Skeletal muscle satellite cell (primary cell): ENCODE measurements around the gene TCEAL9.
"Not testable (repeated sequence)": the region's sequence is repeated elsewhere in the genome, so short reads cannot be mapped to it uniquely, and the experiment has no call there.

Experiments used
- H3K27me3 ChIP-seq: 2 replicates; pipeline ENCODE4 v1.7.0; 2013; ENCODE audit warnings: low read length; ENCODE audit not compliant: control insufficient read depth, insufficient read depth
- H3K36me3 ChIP-seq: 2 replicates; pipeline ENCODE4 v1.7.0; 2013; ENCODE audit warnings: mild to moderate bottlenecking, control low read depth, low read length; ENCODE audit not compliant: insufficient read depth
- H3K4me1 ChIP-seq: 2 replicates; pipeline ENCODE4 v1.7.0; 2013; ENCODE audit warnings: low read length; ENCODE audit not compliant: control insufficient read depth, insufficient read depth
- H3K4me2 ChIP-seq: 2 replicates; pipeline ENCODE4 v1.7.0; 2013; ENCODE audit warnings: mild to moderate bottlenecking, low read length
- H3K4me3 ChIP-seq: 2 replicates; pipeline ENCODE4 v1.7.0; 2013; ENCODE audit warnings: low read length
- H3K9ac ChIP-seq: 2 replicates; pipeline ENCODE4 v1.7.0; 2013; ENCODE audit warnings: mild to moderate bottlenecking, low read depth, low read length, moderate library complexity
- H3K9me3 ChIP-seq: replicated peaks from 2 replicates; pipeline ENCODE4 v1.7.0; 2013; ENCODE audit warnings: mild to moderate bottlenecking, control low read depth, low read length

The TCEAL9 gene

GRCh38 chrX:103356858-103357257 lies 552 bp downstream of the TCEAL9 start:
- peak overlapping the region; percentile 70 for H3K4me2 ChIP-seq
- H3K4me1 ChIP-seq, result peaks cover 16% of the 10 kb centered on the region
- no peaks in the 10 kb centered on the region for H3K9me3 ChIP-seq
- H3K4me3 ChIP-seq, result peak overlapping the region; percentile 77
- H3K27me3 ChIP-seq, result no peaks in the 10 kb centered on the region
- peaks cover 9% of the 10 kb centered on the region for H3K36me3 ChIP-seq
- H3K9ac ChIP-seq, result peak overlapping the region; percentile 95

- Histone ChIP-seq H3K9me3 (no peaks in the 10 kb centered on the region), H3K4me3 (peak overlapping the region; percentile 77), H3K4me2 (peak overlapping the region; percentile 70), H3K36me3 (peaks cover 9% of the 10 kb centered on the region), H3K4me1 (peaks cover 25% of the 10 kb centered on the region), H3K27me3 (no peaks in the 10 kb centered on the region), H3K9ac (peak overlapping the region; percentile 95)
These were observed 1.6 kb downstream of the TCEAL9 start for GRCh38 chrX:103357871-103358270.

GRCh38 chrX:103359605-103360004 lies 3.3 kb downstream of the TCEAL9 start:
- not testable (repeated sequence) for H3K4me3 ChIP-seq, H3K27me3 ChIP-seq, H3K9me3 ChIP-seq, H3K9ac ChIP-seq, H3K4me2 ChIP-seq, H3K36me3 ChIP-seq
- H3K4me1 ChIP-seq, result peaks cover 26% of the 10 kb centered on the region

GRCh38 chrX:103360092-103360491 lies 3.8 kb downstream of the TCEAL9 start:
- H3K9me3 ChIP-seq, result no peaks in the 10 kb centered on the region
- H3K4me3 ChIP-seq, result no peak overlapping the region
- H3K9ac ChIP-seq, result no peak overlapping the region
- H3K36me3 ChIP-seq, result peaks cover 9% of the 10 kb centered on the region
- no peak overlapping the region for H3K4me2 ChIP-seq
- peaks cover 26% of the 10 kb centered on the region for H3K4me1 ChIP-seq
- H3K27me3 ChIP-seq, result no peaks in the 10 kb centered on the region

- H3K4me2 ChIP-seq, result no peak overlapping the region
- no peak overlapping the region for H3K9ac ChIP-seq
- peaks cover 19% of the 10 kb centered on the region for H3K4me1 ChIP-seq
- no peaks in the 10 kb centered on the region for H3K27me3 ChIP-seq
- H3K9me3 ChIP-seq, result no peaks in the 10 kb centered on the region
- H3K36me3 ChIP-seq, result peaks cover 9% of the 10 kb centered on the region
- H3K4me3 ChIP-seq, result no peak overlapping the region
These were observed 4.6 kb downstream of the TCEAL9 start for GRCh38 chrX:103360916-103361315.

GRCh38 chrX:103361798-103362197 lies 5.5 kb downstream of the TCEAL9 start:
- peak overlapping the region; percentile 12 for H3K9ac ChIP-seq
- H3K36me3 ChIP-seq, result peaks cover 9% of the 10 kb centered on the region

GRCh38 chrX:103362474-103362873 lies 6.2 kb downstream of the TCEAL9 start:
- peaks cover 7% of the 10 kb centered on the region for H3K36me3 ChIP-seq
- no peaks in the 10 kb centered on the region for H3K27me3 ChIP-seq
- no peak overlapping the region for H3K4me3 ChIP-seq
- H3K9ac ChIP-seq, result peak overlapping the region; percentile 12
- H3K4me1 ChIP-seq, result peaks cover 22% of the 10 kb centered on the region
- no peaks in the 10 kb centered on the region for H3K9me3 ChIP-seq
- no peak overlapping the region for H3K4me2 ChIP-seq

More at GRCh38 chrX:103361798-103362197, 5.5 kb downstream of the TCEAL9 start:
- H3K9me3 ChIP-seq, result no peaks in the 10 kb centered on the region
- H3K4me2 ChIP-seq, result no peak overlapping the region
- no peak overlapping the region for H3K4me3 ChIP-seq
- peaks cover 18% of the 10 kb centered on the region for H3K4me1 ChIP-seq
- no peaks in the 10 kb centered on the region for H3K27me3 ChIP-seq

GRCh38 chrX:103363046-103363445 lies 6.7 kb downstream of the TCEAL9 start:
- Histone ChIP-seq H3K9me3 (no peaks in the 10 kb centered on the region), H3K4me3 (no peak overlapping the region), H3K27me3 (no peaks in the 10 kb centered on the region), H3K4me2 (no peak overlapping the region), H3K36me3 (peaks cover 2% of the 10 kb centered on the region), H3K9ac (no peak overlapping the region), H3K4me1 (peaks cover 28% of the 10 kb centered on the region)

GRCh38 chrX:103367502-103367901 lies 11.2 kb downstream of the TCEAL9 start:
- Histone ChIP-seq H3K4me1 (peaks cover 19% of the 10 kb centered on the region), H3K27me3 (no peaks in the 10 kb centered on the region)

GRCh38 chrX:103369479-103369878 lies 13.2 kb downstream of the TCEAL9 start:
- H3K9ac ChIP-seq, result no peak overlapping the region
- peaks cover 33% of the 10 kb centered on the region for H3K4me1 ChIP-seq
- no peaks in the 10 kb centered on the region for H3K9me3 ChIP-seq
- no peaks in the 10 kb centered on the region for H3K27me3 ChIP-seq
- H3K4me2 ChIP-seq, result no peak overlapping the region
- no peak overlapping the region for H3K4me3 ChIP-seq
- no peaks in the 10 kb centered on the region for H3K36me3 ChIP-seq

More at GRCh38 chrX:103367502-103367901, 11.2 kb downstream of the TCEAL9 start:
- H3K9me3 ChIP-seq, result no peaks in the 10 kb centered on the region
- H3K4me3 ChIP-seq, result no peak overlapping the region
- H3K9ac ChIP-seq, result no peak overlapping the region
- H3K4me2 ChIP-seq, result peak overlapping the region; percentile 5
- no peaks in the 10 kb centered on the region for H3K36me3 ChIP-seq

GRCh38 chrX:103372886-103373285 lies 16.6 kb downstream of the TCEAL9 start:
- Histone ChIP-seq H3K4me1 (peaks cover 31% of the 10 kb centered on the region), H3K4me3 (no peak overlapping the region), H3K9ac (peak overlapping the region; percentile 43), H3K9me3 (no peaks in the 10 kb centered on the region), H3K36me3 (peaks cover 6% of the 10 kb centered on the region), H3K4me2 (no peak overlapping the region), H3K27me3 (no peaks in the 10 kb centered on the region)

GRCh38 chrX:103373581-103373980 lies 17.3 kb downstream of the TCEAL9 start:
- H3K4me1 ChIP-seq, result peaks cover 31% of the 10 kb centered on the region
- H3K4me3 ChIP-seq, result no peak overlapping the region
- H3K4me2 ChIP-seq, result peak overlapping the region; percentile 5
- H3K27me3 ChIP-seq, result no peaks in the 10 kb centered on the region
- peaks cover 7% of the 10 kb centered on the region for H3K36me3 ChIP-seq
- H3K9ac ChIP-seq, result peak overlapping the region; percentile 43
- H3K9me3 ChIP-seq, result no peaks in the 10 kb centered on the region
